Skin of body (tissue), 2 donors: ENCODE measurements around the gene OMG. TPM values are rescaled to one million over a fixed set of nuclear protein-coding genes. Genes with fewer than 3 reads are reported as not detected.
"Not testable (repeated sequence)": the region's sequence is repeated elsewhere in the genome, so short reads cannot be mapped to it uniquely, and the experiment has no call there.

ENCODE experiments used
- DNase-seq: peaks from one replicate; lab custom pipeline; 2025; lab: John Stamatoyannopoulos, UW
- total RNA-seq: library from RNA; depleted of rRNA; stranded (reverse); fragments of >200 nt; gene quantifications from one replicate; pipeline ENCODE4 v1.2.3, GENCODE V29; 2014

OMG gene, protein sequence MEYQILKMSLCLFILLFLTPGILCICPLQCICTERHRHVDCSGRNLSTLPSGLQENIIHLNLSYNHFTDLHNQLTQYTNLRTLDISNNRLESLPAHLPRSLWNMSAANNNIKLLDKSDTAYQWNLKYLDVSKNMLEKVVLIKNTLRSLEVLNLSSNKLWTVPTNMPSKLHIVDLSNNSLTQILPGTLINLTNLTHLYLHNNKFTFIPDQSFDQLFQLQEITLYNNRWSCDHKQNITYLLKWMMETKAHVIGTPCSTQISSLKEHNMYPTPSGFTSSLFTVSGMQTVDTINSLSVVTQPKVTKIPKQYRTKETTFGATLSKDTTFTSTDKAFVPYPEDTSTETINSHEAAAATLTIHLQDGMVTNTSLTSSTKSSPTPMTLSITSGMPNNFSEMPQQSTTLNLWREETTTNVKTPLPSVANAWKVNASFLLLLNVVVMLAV
- 0.20 TPM for total RNA-seq

DNA sequence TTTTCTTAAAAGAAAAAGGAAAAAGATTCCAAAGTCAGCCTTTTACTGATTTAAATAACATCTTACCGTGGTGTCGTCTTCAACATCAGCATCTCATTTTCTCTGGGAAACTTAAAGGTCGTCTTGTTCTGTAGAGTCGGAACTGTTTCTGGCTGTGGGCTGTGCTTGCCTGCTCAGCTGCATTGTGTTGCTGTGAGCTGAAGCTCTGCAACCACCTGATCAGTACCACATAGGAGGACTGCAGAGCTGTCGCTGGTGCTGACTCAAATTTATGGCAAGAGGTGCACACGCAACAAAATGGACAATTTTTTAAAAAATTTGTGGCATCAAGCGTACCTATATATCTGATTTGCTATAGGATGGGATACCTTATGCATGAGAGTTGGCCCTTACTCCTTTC is at the start of gene OMG:
TSS of gene OMG (minus strand) at position 150 of the 400 bp plus-strand sequence. CDS start 908 bp downstream, outside the sequence.
- DNase-seq: no peak

DNA sequence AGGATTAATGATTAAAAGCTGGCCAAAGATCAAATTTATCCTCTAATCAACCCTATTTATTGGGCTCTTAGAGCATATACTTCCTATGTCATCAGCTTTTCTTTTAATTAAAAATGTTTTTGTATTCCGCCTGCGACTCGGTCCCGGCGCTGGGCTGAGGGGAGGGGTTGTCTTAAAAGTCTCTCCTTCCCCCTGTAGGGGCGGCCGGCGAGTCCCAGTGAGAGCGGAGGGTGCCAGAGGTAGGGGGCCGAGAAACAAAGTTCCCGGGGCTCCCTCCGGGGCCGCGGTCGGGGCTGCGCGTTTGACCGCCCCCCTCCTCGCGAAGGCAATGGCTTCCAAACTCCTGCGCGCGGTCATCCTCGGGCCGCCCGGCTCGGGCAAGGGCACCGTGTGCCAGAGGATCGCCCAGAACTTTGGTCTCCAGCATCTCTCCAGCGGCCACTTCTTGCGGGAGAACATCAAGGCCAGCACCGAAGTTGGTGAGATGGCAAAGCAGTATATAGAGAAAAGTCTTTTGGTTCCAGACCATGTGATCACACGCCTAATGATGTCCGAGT is 48.2 kb upstream of the OMG start:
- not testable (repeated sequence) for DNase-seq

DNA sequence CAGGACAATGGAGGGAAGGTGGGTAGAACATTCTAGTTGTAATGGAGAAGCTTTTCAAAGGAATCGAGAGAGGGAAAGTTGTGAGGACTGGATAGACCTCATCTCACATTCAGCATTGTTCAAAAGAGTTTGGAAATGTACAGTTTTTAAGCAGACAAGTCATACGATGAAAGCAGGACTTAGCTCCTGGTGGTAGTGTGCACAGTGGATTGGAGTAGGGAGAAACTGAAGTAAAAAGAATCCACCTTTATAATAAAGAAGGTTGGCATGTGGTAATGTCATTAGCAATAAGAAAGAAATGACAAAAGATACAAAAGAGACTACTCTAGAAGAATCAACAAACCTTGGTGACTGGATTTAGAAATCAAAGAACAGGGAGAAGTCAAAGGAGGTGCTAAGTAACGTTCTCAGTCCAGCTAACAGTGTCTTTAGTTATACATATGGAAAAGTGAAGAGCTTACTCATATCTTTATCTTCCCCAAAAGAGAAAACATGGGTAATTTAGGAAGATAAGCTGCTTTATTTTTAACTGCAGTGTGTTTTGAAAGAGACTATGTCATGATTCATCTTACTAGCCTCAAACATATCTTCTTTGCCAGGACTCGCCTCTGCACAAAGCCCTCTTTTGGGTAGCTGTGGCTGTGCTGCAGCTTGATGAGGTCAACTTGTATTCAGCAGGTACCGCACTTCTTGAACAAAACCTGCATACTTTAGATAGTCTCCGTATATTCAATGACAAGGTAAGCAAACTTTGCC is 43.0 kb upstream of the OMG start:
- no peak for DNase-seq

DNA sequence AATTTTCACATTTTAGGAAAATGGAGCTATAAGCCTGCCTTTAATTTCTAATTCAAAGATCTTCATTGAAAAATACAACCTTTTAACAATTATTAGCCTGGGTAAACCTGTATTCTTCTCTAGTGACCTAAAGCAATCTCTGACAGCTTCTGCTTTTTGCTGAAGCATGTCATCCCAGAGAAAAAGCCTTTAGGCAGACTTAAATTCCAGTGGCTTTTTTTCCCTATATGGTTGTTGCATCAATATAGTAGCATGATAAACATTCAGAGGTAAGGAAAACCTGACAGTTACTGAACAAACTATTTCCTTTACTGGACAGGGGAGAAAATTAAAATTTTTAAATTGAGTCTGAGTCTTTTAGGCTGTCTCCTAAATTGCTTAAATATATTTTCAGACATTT is 32.2 kb upstream of the OMG start:
- DNase-seq: no peak

DNA sequence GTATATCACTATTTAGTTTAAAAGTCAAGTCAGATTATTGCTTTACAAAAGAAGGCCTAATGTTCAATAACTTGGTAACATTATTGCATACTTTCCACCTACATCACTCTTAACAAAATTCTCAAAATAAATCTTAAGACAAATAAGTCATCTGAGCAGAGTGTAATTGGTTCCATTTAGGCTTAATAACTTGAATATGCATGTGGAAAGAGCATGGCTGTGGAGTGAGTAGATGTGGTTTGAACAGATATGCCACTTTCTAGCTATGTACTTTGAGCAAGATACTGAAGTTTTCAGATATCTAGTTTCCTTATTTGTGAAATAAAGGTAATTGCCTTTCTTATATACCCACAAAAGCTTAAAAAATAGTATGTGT is 31.1 kb upstream of the OMG start:
- no peak for DNase-seq

DNA sequence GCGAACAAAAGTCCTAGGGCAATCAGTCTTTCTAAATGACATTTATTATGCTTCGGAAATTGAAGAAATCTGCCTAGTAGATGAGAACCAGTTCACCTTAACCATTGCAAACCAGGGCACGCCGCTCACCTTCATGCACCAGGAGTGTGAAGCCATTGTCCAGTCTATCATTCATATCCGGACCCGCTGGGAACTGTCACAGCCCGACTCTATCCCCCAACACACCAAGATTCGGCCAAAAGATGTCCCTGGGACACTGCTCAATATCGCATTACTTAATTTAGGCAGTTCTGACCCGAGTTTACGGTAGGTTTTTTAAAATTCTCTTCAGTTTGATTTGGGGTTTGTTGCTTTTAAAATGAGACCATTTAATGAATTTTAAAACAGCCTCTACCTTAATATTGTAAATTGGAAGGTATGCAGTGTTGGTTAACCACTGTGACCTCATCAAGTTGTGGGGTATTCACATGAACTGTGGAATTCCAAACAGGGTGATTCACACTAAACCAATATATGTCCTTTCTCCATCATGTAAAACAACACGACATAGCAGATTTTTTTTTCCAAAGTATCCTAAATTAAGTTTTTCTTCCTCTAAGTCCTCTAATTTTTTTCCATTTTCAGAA is 30.6 kb upstream of the OMG start:
- DNase-seq: no peak

DNA sequence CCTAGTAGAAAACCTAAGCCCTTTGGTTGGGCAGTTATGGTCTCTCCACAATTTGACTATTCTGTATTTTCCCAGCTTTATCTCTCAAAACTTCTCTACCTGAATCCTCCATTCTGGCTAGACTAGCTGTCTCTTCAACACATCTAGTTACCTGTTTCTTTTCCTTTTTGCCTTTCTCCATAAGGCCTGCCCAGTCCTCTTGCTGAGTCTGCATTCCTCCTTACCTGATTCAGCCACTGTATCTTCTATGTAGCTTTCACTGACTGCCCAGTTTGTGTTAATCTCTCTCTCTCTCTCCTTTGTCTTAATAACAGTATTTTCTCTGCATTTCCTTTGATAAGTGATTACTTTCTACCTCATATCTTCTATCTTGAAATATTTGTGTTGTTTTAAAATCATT is 26.5 kb upstream of the OMG start:
- DNase-seq: no peak

DNA sequence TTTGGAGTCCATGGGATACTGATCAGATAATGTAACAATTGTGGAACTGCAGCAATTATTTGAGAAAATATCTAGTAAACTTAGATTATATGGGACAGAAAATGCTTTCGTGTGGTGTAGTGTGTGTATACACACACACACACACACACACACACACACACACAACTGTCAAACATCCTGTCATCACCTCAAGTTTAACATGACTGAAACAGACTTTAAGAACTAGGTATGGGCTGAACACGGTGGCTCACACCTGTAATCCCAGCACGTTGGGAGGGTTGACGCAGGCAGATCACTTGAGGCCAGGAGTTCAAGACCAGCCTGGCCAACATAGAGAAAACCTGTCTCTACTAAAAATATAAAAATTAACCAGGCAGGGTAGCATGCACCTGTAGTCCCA is 24.9 kb upstream of the OMG start:
- DNase-seq: no peak

DNA sequence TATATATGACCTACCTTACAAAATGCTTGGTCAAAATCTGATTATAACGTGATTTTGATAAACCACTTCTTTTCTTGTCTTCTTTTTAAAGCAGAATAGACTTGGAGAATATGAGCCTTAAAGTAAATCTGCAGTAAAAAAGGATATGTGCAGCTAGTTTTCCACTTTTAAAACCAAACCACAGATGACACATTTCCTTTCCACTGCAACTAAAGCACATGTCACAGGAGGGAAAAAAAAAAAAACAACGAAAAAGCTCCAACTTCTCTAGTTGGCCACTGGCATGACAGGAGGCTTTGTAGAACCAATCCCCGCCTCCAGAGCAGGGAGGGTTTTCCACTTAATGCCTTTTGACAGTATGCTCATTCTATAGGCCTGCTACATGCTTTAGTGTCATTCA is 24.4 kb upstream of the OMG start, which contains the start of gene EVI2A:
TSS of gene EVI2A (minus strand) at position 142 of the 400 bp plus-strand sequence. CDS start 2,609 bp downstream, outside the sequence.
- peak; percentile 1 for DNase-seq

DNA sequence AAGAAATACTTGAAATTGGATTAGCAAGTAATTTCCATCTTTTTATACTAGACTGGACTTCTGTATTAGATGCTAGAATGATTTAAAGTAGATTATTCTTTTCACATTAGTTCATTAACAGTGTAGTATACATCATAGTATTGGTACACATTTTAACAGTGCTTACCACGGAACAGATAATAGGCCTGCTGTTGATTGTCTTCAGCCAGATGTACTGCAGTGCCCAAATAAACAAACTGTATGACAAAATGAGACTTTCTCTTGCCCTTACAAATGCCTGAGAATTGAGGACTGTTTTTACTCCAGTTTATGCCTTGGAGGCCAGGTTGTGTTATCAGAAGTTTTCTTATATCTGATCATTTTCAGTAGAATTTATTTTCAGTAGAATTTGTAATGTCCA is 23.8 kb upstream of the OMG start:
- DNase-seq: no peak

DNA sequence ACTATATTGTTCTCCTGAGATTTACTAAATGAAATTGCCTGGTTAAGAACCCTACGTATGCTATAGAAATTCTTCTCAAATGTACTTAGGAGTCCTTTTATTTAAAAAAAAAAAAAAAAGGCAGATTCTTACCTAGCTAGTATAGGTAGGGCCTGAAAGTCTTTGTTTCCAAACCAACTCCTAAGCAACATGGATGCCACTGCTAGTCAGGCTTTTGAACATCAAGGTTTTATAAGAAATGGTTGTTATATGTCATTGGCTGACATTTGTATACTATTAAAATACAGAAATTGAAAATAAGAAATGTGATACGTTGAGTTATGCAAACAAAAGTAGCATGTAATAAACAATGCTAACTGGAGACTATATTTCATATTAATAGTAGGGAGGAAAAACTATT is 23.2 kb upstream of the OMG start:
- DNase-seq: no peak

DNA sequence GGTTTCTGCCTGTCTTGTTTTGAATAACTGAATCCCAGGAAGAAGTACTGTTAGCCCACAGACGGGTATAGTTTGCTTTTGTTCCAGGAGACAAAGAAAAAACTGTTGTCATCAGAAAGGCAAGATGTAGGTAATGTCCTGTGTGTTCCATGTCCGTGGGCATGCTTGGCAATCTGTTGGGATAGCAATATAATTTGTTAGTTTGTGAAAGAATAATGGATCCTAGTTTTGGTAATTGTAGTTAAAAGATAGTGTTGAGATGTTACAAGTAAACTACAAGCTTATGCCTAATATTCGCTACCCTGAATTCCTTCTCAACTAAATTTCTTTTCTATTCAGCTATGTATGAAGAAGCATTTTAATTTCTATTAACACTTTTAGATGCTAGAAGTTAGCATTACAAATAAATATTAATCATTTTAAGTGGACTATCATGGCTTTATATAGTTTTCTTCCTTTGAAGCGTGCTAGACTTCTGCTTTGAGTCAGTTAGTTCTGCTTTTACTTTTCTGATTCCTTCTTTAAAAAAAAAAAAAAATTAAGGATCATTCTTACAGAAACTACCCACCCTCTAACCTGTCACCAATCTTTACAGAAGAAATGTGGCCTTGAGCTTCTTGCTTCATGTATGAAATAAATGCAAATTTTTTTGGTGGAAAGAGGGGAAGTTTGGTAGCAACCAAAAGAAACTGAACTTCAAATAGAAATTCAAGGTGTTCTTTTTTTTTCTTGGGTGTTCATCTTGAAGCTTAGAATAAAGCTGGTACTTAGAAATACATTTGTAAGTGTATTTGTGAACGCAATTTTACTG is 22.0 kb upstream of the OMG start:
- DNase-seq: no peak

DNA sequence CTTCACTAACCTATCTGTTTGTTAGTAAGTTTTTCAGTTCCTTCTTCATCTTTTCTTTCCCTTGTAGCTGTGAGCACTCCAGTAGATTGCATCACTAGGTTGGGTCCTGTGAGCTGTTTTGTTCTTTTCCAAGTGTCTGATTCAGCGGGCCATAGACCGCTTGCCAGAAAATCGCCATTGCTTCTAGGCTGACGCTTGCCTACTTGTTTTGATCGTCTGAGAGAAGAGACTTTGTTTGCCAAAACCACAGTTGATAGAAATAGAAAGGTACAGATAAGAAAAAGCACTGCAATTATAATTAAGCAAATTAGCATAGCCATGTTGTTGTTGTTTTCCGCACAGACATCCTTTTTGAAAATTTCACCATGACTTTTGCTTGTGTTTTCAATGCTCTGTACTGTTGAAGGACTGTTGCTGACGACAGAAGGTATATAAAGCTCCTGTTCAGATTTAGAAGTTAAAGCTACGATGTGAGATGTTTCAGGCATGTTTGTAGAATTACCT is 21.3 kb upstream of the OMG start:
- no peak for DNase-seq

DNA sequence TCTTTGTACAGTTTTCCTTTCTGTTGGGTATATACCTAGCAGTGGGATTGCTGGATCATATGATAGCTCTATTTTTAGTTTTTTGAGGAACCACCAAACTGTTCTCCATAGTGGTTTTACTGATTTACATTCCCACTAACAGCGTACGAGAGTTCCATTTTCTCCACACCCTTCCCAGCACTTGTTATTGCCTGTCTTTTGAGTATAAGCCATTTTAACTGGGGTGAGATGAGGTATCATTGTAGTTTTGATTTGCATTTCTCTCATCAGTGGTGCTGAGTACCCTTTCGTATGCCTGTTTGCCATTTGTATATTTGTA is 17.7 kb upstream of the OMG start:
- no peak for DNase-seq

DNA sequence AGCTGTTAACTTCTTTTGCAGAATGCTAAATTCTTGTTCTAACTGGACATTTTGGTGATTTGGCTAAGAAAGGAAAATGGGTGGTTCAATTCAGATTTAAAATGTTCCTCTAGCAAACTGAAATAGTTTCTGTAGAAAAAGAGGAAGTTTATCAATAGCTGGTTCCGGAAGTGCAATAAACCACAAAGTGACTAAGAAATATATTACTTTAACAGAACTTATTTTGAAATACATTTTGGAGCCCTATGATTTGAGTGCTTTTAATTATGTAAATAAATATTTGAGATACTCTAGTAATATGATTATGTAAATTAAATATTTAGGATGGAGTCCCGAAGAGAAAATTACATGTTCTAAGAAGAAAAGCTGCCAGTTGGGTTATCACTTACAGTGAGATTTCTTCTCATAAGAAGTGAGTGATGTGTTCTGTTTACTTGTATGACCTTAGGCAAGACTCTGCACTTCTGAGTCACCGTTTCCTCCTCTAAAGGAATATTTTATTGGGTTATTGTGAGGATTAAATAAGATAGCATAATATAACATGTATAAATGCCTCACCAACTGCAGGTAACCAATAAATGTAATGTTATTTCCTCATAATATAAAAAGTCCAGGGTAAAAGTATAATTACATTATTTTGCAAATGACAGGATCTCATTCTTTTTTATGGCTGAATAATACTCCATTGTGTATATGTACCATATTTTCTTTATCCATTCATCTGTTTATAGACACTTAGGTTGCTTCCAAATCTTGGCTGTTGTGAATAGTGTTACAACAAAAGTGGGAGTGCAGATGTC is 17.1 kb upstream of the OMG start, which contains the start of gene EVI2B:
TSS of gene EVI2B (minus strand) at position 73 of the 800 bp plus-strand sequence. CDS start 8,445 bp downstream, outside the sequence.
- no peak for DNase-seq

DNA sequence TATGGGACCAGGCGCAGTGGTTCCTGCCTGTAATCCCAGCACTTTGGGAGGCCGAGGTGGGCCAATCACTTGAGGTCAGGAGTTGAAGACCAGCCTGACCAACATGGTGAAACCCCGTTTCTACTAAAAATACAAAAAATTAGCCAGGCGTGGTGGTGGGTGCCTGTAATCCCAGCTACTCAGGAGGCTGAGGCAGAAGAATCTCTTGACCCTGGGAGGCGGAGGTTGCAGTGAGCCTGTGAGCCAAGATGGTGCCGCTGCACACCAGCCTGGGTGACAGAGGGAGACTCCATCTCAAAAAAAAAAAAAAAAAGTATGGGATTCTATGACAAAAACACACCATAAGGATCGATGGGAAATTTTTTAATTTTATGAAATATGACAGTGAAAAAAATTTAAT is 15.2 kb upstream of the OMG start:
- DNase-seq: not testable (repeated sequence)

DNA sequence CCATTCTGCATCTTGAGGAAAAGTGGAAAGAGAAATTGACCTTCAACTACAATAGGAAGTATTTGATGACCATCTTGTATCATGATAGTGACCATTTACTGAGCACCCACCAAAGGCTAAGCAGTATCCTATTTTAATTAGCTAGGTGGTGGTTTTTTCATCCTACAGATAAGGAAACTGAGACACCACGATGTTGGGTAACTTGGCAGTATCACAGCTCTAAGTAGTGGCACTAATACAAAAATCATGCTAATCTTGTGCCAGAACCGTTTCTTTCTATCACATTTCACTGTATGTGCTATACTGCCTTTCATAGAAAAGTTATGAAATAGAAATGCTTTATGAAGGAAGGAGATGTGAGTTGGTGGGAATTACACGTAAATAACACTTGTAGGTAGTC is 14.5 kb upstream of the OMG start:
- no peak for DNase-seq

DNA sequence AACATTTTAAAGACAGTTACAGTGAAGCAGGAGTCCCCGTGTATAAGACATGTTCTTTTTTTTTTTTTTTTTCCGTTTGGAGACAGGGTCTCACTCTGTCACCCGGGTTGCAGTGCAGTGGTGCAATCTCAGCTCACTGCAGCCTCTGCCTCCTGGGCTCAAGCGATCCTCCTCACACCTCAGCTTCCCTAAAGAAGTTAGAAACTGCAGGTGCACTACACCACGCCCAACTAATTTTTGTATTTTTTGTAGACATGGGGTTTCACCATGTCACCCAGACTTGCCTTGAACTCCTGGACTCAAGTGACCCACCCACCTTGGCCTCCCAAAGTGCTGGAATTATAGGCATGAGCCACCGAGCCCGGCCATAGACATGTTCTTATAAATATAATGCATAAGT is 13.8 kb upstream of the OMG start:
- DNase-seq: no peak

DNA sequence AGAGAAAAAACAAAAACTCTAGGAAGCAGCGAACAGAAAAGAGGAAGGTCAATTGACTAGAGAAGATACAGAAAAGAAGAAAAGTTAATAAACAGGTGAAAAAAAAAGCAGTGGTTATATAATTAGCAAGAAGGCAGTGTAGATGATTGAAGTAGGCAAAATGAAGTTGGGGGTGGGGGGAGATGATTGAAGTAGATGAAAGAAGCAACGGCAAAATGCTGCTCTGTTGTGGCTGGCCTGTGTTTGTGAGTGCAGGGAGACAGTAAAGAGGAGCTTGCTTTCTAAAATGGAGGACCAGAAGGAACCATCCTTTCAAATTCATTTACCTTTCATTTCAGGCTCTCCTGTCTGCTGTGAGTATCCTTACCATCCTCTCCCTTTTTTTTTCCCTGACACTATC is 13.2 kb upstream of the OMG start:
- no peak for DNase-seq

DNA sequence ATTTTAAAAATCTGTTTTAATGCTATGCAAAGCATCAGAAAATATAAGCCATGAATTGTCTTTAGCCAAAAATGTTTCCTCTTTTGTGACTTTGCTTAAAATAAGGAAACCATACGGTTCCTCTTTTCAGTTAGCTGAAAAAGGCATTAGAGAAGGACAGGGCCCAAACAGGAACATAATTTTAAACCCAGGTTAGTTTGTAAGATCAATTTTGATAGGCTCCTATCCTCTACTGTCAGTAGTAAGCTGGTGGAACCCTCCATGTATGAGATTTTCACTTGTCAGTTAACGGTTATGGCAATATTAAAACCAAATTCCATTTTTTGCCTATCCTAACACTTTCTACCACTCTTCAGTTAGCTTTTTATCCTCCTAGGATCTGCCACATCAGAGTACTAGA is 12.5 kb upstream of the OMG start:
- DNase-seq: no peak
